ENCODE measurements around the gene PDS5B.

- TF ChIP-seq GRHL2 (CRISPR knock-in tag; IDR thresholded peaks at IDR 0.05; ENCODE audit: insufficient replicate concordance, severe bottlenecking) (no peak), CREM (CRISPR knock-in tag; IDR thresholded peaks at IDR 0.05) (no peak), SMAD3 (CRISPR knock-in tag; IDR thresholded peaks at IDR 0.05; ENCODE audit: borderline replicate concordance) (no peak)
Observed at GRCh38 chr13:32642858-32643257, 56.6 kb downstream of the PDS5B start.
